Activated CD4-positive, alpha-beta T cell treated with anti-CD3 and anti-CD28 coated beads, Interleukin-2, amount 10 ng/mL, durations not matched to agents 7 days and 5 days (primary cell): Measurements from ENCODE around the gene ZBTB9. TPM values are rescaled to one million over a fixed set of nuclear protein-coding genes. Genes with fewer than 3 reads are reported as not detected.

Source experiments
- CTCF ChIA-PET: fragments of 350-600 bp; sonication (Branson Sonifier 250); formaldehyde crosslinking; loops from one replicate; lab custom pipeline; 2021; ENCODE audit warnings: antibody characterized with exemption; lab: Charles Lee
- POLR2A ChIA-PET: fragments of 350-600 bp; sonication (Branson Sonifier 250); formaldehyde crosslinking; loops from one replicate; lab custom pipeline; 2021; ENCODE audit warnings: antibody characterized with exemption; lab: Charles Lee
- DNase-seq: peaks from one replicate; pipeline ENCODE4 v3.0.0-alpha.2; 2020
- H3K27ac Mint-ChIP-seq: one replicate; pipeline ENCODE4 v1.8.0; 2021; ENCODE audit warnings: mild to moderate bottlenecking, moderate library complexity, mixed read lengths
- H3K27me3 Mint-ChIP-seq: one replicate; pipeline ENCODE4 v1.8.0; 2021; ENCODE audit warnings: mixed read lengths
- H3K36me3 Mint-ChIP-seq: one replicate; pipeline ENCODE4 v1.8.0; 2021; ENCODE audit warnings: low read depth, mixed read lengths
- H3K4me1 Mint-ChIP-seq: one replicate; pipeline ENCODE4 v1.8.0; 2021; ENCODE audit warnings: mixed read lengths
- H3K4me3 Mint-ChIP-seq: one replicate; pipeline ENCODE4 v1.8.0; 2021; ENCODE audit warnings: mild to moderate bottlenecking, moderate library complexity, mixed read lengths
- H3K9me3 Mint-ChIP-seq: one replicate; pipeline ENCODE4 v1.8.0; 2021; ENCODE audit warnings: mixed read lengths
- total RNA-seq, 2 experiments: library from RNA; stranded (reverse); gene quantifications; one replicate each; pipeline ENCODE4 v1.2.3, GENCODE V29; 2021

Gene ZBTB9
- total RNA-seq, 2 experiments from 2014 or later: 9.0 to 9.9 TPM

GRCh38 chr6:33442283-33442682 is 12.1 kb upstream of the ZBTB9 start:
- no peak overlapping the region for H3K4me3 Mint-ChIP-seq
- peak overlapping the region; percentile 16 for H3K27ac Mint-ChIP-seq
- ChIA-PET CTCF (interaction anchor here (1.6 kb wide), 1 partner anchor 12 kb away, joined by 5 read pairs; the partner anchor contains the start of gene ZBTB9), POLR2A (no interaction called here)
- no peak for DNase-seq
- no peaks in the 10 kb centered on the region for H3K4me1 Mint-ChIP-seq
- no peaks in the 10 kb centered on the region for H3K27me3 Mint-ChIP-seq
- peaks cover 40% of the 10 kb centered on the region for H3K36me3 Mint-ChIP-seq
- H3K9me3 Mint-ChIP-seq: no peaks in the 10 kb centered on the region

GRCh38 chr6:33443025-33443424 is 11.4 kb upstream of the ZBTB9 start:
- POLR2A ChIA-PET: no interaction called here
- H3K27ac Mint-ChIP-seq: no peak overlapping the region

GRCh38 chr6:33443619-33444504 is 10.5 kb upstream of the ZBTB9 start:
- CTCF ChIA-PET: interaction anchor here (1.2 to 2.1 kb wide), 3 partner anchors 10 to 18 kb away, joined by 3 to 7 read pairs (median 6); partner anchors contain the start of gene ZBTB9
- Mint-ChIP-seq H3K27ac (no peak overlapping the region), H3K36me3 (peaks cover 41% of the 10 kb centered on the region)

More at GRCh38 chr6:33443025-33443424, 11.4 kb upstream of the ZBTB9 start:
- Mint-ChIP-seq H3K36me3 (peaks cover 40% of the 10 kb centered on the region), H3K4me1 (no peaks in the 10 kb centered on the region), H3K4me3 (no peak overlapping the region), H3K27me3 (no peaks in the 10 kb centered on the region), H3K9me3 (no peaks in the 10 kb centered on the region)
- DNase-seq: no peak
- CTCF ChIA-PET: no interaction called here

GRCh38 chr6:33445119-33445603 is 9.2 kb upstream of the ZBTB9 start:
- H3K4me3 Mint-ChIP-seq: no peak overlapping the region
- H3K27me3 Mint-ChIP-seq: no peaks in the 10 kb centered on the region
- H3K27ac Mint-ChIP-seq: peak overlapping the region; percentile 33
- ChIA-PET POLR2A (no interaction called here), CTCF (interaction anchor here (1.2 to 2.1 kb wide), 3 partner anchors 9 to 19 kb away, joined by 3 to 7 read pairs (median 6); partner anchors contain the start of gene ZBTB9)
- no peak for DNase-seq
- H3K4me1 Mint-ChIP-seq: no peaks in the 10 kb centered on the region
- H3K9me3 Mint-ChIP-seq: no peaks in the 10 kb centered on the region
- peaks cover 41% of the 10 kb centered on the region for H3K36me3 Mint-ChIP-seq

More at GRCh38 chr6:33443619-33444504, 10.5 kb upstream of the ZBTB9 start:
- Mint-ChIP-seq H3K4me3 (no peak overlapping the region), H3K4me1 (no peaks in the 10 kb centered on the region), H3K27me3 (no peaks in the 10 kb centered on the region), H3K9me3 (no peaks in the 10 kb centered on the region)
- no peak for DNase-seq
- POLR2A ChIA-PET: no interaction called here

GRCh38 chr6:33446356-33446755 is 8.0 kb upstream of the ZBTB9 start:
- H3K36me3 Mint-ChIP-seq: peaks cover 40% of the 10 kb centered on the region
- POLR2A ChIA-PET: interaction anchor here (0.6 kb wide), 1 partner anchor 23 kb away, joined by 3 read pairs; no protein-coding TSS in a partner anchor
- no peak for DNase-seq
- peaks cover 1% of the 10 kb centered on the region for H3K4me1 Mint-ChIP-seq
- no peak overlapping the region for H3K4me3 Mint-ChIP-seq
- no peaks in the 10 kb centered on the region for H3K27me3 Mint-ChIP-seq
- H3K9me3 Mint-ChIP-seq: no peaks in the 10 kb centered on the region
- no peak overlapping the region for H3K27ac Mint-ChIP-seq
- CTCF ChIA-PET: interaction anchor here (1.0 to 1.1 kb wide), 2 partner anchors 9 kb away, joined by 3 read pairs; no protein-coding TSS in a partner anchor

- DNase-seq: no peak
- Mint-ChIP-seq H3K27ac (no peak overlapping the region), H3K36me3 (peaks cover 29% of the 10 kb centered on the region), H3K4me1 (peaks cover 26% of the 10 kb centered on the region), H3K9me3 (no peaks in the 10 kb centered on the region), H3K4me3 (no peak overlapping the region), H3K27me3 (no peaks in the 10 kb centered on the region)
- ChIA-PET CTCF (interaction anchor here (0.5 to 1.8 kb wide), 2 partner anchors 10 to 116 kb away, joined by 3 to 4 read pairs; no protein-coding TSS in a partner anchor), POLR2A (no interaction called here)
Observed at GRCh38 chr6:33450434-33450833, 3.9 kb upstream of the ZBTB9 start.

GRCh38 chr6:33451606-33452005 is 2.8 kb upstream of the ZBTB9 start:
- CTCF ChIA-PET: no interaction called here
- no peak overlapping the region for H3K27ac Mint-ChIP-seq
- DNase-seq: no peak
- H3K9me3 Mint-ChIP-seq: no peaks in the 10 kb centered on the region
- H3K27me3 Mint-ChIP-seq: no peaks in the 10 kb centered on the region
- peaks cover 27% of the 10 kb centered on the region for H3K4me1 Mint-ChIP-seq
- POLR2A ChIA-PET: no interaction called here
- peak overlapping the region; percentile 14 for H3K4me3 Mint-ChIP-seq
- H3K36me3 Mint-ChIP-seq: peaks cover 31% of the 10 kb centered on the region

GRCh38 chr6:33452496-33452895 is 1.9 kb upstream of the ZBTB9 start:
- Mint-ChIP-seq H3K27ac (peak overlapping the region; percentile 31), H3K36me3 (peaks cover 32% of the 10 kb centered on the region), H3K4me3 (no peak overlapping the region), H3K4me1 (peaks cover 27% of the 10 kb centered on the region), H3K9me3 (no peaks in the 10 kb centered on the region), H3K27me3 (no peaks in the 10 kb centered on the region)
- no peak for DNase-seq
- ChIA-PET CTCF (no interaction called here), POLR2A (no interaction called here)

- Mint-ChIP-seq H3K4me3 (peak overlapping the region; percentile 91), H3K36me3 (peaks cover 25% of the 10 kb centered on the region), H3K4me1 (peaks cover 27% of the 10 kb centered on the region), H3K27me3 (no peaks in the 10 kb centered on the region), H3K9me3 (no peaks in the 10 kb centered on the region), H3K27ac (peak overlapping the region; percentile 90)
- ChIA-PET POLR2A (interaction anchor here (0.9 kb wide), 1 partner anchor 167 kb away, joined by 3 read pairs; no protein-coding TSS in a partner anchor), CTCF (interaction anchor here (1.1 to 1.8 kb wide), 3 partner anchors 9 to 316 kb away, joined by 3 to 7 read pairs (median 7); no protein-coding TSS in a partner anchor)
- DNase-seq: no peak
Observed at GRCh38 chr6:33453393-33454008, 875 bp upstream of the ZBTB9 start.

GRCh38 chr6:33455051-33455450 is 675 bp downstream of the ZBTB9 start:
- ChIA-PET CTCF (interaction anchor here (0.8 to 1.8 kb wide), 6 partner anchors 8 to 44 kb away, joined by 3 to 7 read pairs (median 6); no protein-coding TSS in a partner anchor), POLR2A (interaction anchor here (0.5 to 1.0 kb wide), 2 partner anchors 14 to 79 kb away, joined by 3 to 9 read pairs; no protein-coding TSS in a partner anchor)
- Mint-ChIP-seq H3K9me3 (no peaks in the 10 kb centered on the region), H3K27me3 (no peaks in the 10 kb centered on the region), H3K36me3 (peaks cover 17% of the 10 kb centered on the region), H3K27ac (peak overlapping the region; percentile 90), H3K4me3 (peak overlapping the region; percentile 91), H3K4me1 (peaks cover 27% of the 10 kb centered on the region)
- no peak for DNase-seq

- no peaks in the 10 kb centered on the region for H3K9me3 Mint-ChIP-seq
- ChIA-PET POLR2A (interaction anchor here (0.6 kb wide), 1 partner anchor 195 kb away, joined by 3 read pairs; no protein-coding TSS in a partner anchor), CTCF (interaction anchor here (0.9 kb wide), 1 partner anchor 34 kb away, joined by 3 read pairs; no protein-coding TSS in a partner anchor)
- no peak for DNase-seq
- H3K4me3 Mint-ChIP-seq: no peak overlapping the region
- no peak overlapping the region for H3K27ac Mint-ChIP-seq
- peaks cover 27% of the 10 kb centered on the region for H3K4me1 Mint-ChIP-seq
- H3K36me3 Mint-ChIP-seq: peaks cover 17% of the 10 kb centered on the region
- H3K27me3 Mint-ChIP-seq: no peaks in the 10 kb centered on the region
Observed at GRCh38 chr6:33456156-33456555, 1.8 kb downstream of the ZBTB9 start.

GRCh38 chr6:33458676-33459075 is 4.3 kb downstream of the ZBTB9 start:
- Mint-ChIP-seq H3K36me3 (peaks cover 17% of the 10 kb centered on the region), H3K27ac (no peak overlapping the region), H3K4me3 (no peak overlapping the region), H3K27me3 (peaks cover 4% of the 10 kb centered on the region), H3K9me3 (no peaks in the 10 kb centered on the region), H3K4me1 (peaks cover 14% of the 10 kb centered on the region)
- no peak for DNase-seq
- POLR2A ChIA-PET: no interaction called here
- CTCF ChIA-PET: interaction anchor here (0.5 kb wide), 1 partner anchor 15 kb away, joined by 4 read pairs; no protein-coding TSS in a partner anchor
